Keratinocyte (primary cell): ENCODE data around the gene CDHR3. TPM values are rescaled to one million over a fixed set of nuclear protein-coding genes. Genes with fewer than 3 reads are reported as not detected.

ENCODE experiments used
- DNase-seq: peaks from one replicate; pipeline ENCODE4 v3.0.0-alpha.2; 2011; ENCODE audit warnings: low read depth, missing footprints, low spot score
- FAIRE-seq: peaks from 2 replicates; lab custom pipeline; 2011; peaks lifted over from hg19 to GRCh38; lab: Jason Lieb, UNC
- H2AFZ ChIP-seq: 2 replicates; pipeline ENCODE4 v1.6.0; 2012; ENCODE audit warnings: low read length, control low read depth, inconsistent platforms; ENCODE audit not compliant: control insufficient read depth
- H3K27ac ChIP-seq: 2 replicates; pipeline ENCODE4 v1.5.1; 2011; ENCODE audit warnings: low read length; ENCODE audit not compliant: control insufficient read depth, insufficient read depth
- H3K27me3 ChIP-seq: 3 replicates; pipeline ENCODE4 v1.6.0; 2011; ENCODE audit warnings: low read length; ENCODE audit not compliant: control insufficient read depth, insufficient read depth; ENCODE audit errors: extremely low read depth
- H3K36me3 ChIP-seq, 2 experiments: 2 replicates in 1 of 2; 3 replicates in 1 of 2; pipeline ENCODE4 v1.5.1; 2011; ENCODE audit warnings: low read length in 2 of 2, mild to moderate bottlenecking in 1 of 2; ENCODE audit not compliant: control insufficient read depth in 2 of 2, insufficient read depth in 2 of 2; ENCODE audit errors: extremely low read depth in 1 of 2
- H3K4me1 ChIP-seq: 3 replicates; pipeline ENCODE4 v1.5.1; 2011; ENCODE audit warnings: low read length; ENCODE audit not compliant: control insufficient read depth, insufficient read depth; ENCODE audit errors: extremely low read depth
- H3K4me2 ChIP-seq: 3 replicates; pipeline ENCODE4 v1.6.0; 2011; ENCODE audit warnings: low read depth, low read length; ENCODE audit not compliant: control insufficient read depth, insufficient read depth; ENCODE audit errors: extremely low read depth
- H3K4me3 ChIP-seq, 3 experiments: fragments of 200-600 bp in 1 of 3; sonication (generic) in 1 of 3; 2 replicates in 2 of 3; 3 replicates in 1 of 3; pipeline ENCODE4 v1.5.1; 2011 to 2016; ENCODE audit warnings: low read length in 3 of 3, mild to moderate bottlenecking in 3 of 3, control low read depth in 2 of 3, inconsistent platforms in 1 of 3, low read depth in 1 of 3, mixed read lengths in 1 of 3, mixed run types in 1 of 3, moderate library complexity in 1 of 3; ENCODE audit not compliant: control insufficient read depth in 2 of 3, insufficient read depth in 2 of 3; ENCODE audit errors: extremely low read depth in 1 of 3
- H3K79me2 ChIP-seq: 2 replicates; pipeline ENCODE4 v1.6.0; 2012; ENCODE audit warnings: low read length; ENCODE audit not compliant: control insufficient read depth, insufficient read depth
- H3K9ac ChIP-seq: 3 replicates; pipeline ENCODE4 v1.6.0; 2011; ENCODE audit warnings: low read length; ENCODE audit not compliant: control insufficient read depth, insufficient read depth; ENCODE audit errors: extremely low read depth
- H3K9me1 ChIP-seq: 3 replicates; pipeline ENCODE4 v1.6.0; 2011; ENCODE audit warnings: low read length; ENCODE audit not compliant: control insufficient read depth, insufficient read depth; ENCODE audit errors: extremely low read depth
- H3K9me3 ChIP-seq: 2 replicates; pipeline ENCODE4 v1.5.1; 2012; ENCODE audit warnings: low read depth, low read length; ENCODE audit not compliant: control insufficient read depth
- H4K20me1 ChIP-seq: 3 replicates; pipeline ENCODE4 v1.6.0; 2011; ENCODE audit warnings: low read length; ENCODE audit not compliant: control insufficient read depth, insufficient read depth; ENCODE audit errors: extremely low read depth
- EZH2 ChIP-seq: IDR thresholded peaks from one replicate; pipeline ENCODE4 v1.6.1; 2012; ENCODE audit warnings: inconsistent platforms, mild to moderate bottlenecking, low read length, moderate library complexity
- dilution Hi-C: fragments of 300-500 bp; cut with MboI; formaldehyde crosslinking; loops from one replicate; pipeline ENCODE4 v1.7.0; 2020; ENCODE audit warnings: low sequenced_read_pairs; ENCODE audit not compliant: extremely low pct_ligation_motif_present
- polyA plus RNA-seq, 5 experiments: library from polyadenylated mRNA; depleted of rRNA in 3 of 5; stranded (reverse) in 3 of 5; stranded (forward) in 1 of 5; unstranded in 1 of 5; fragments of >200 nt; gene quantifications; 1 replicate in 1 of 5; 2 replicates in 3 of 5; 3 replicates in 1 of 5; pipeline versions ENCODE4 v1.2.1 to v1.2.3, GENCODE V29; 2011 to 2012; ENCODE audit warnings: missing spikeins in 2 of 5, low read depth in 1 of 5, low replicate concordance in 1 of 5
- TF ChIP-seq, protein P1 (sequence below), 3 experiments: IDR thresholded peaks in 1 of 3; conservative IDR thresholded peaks in 1 of 3; optimal IDR thresholded peaks in 1 of 3; 2 replicates in 2 of 3; 3 replicates in 1 of 3; pipeline versions ENCODE3 to v1.5.1; 2011; ENCODE audit warnings: low read length in 3 of 3, mild to moderate bottlenecking in 3 of 3, moderate library complexity in 2 of 3, control low read depth in 1 of 3, inconsistent platforms in 1 of 3; ENCODE audit not compliant: insufficient read depth in 2 of 3; ENCODE audit errors: extremely low read depth in 1 of 3

The CDHR3 gene
- polyA plus RNA-seq, 1 donor (not counting 4 experiments of a cell fraction or from before 2014, with no cell fraction given), result 1.2 TPM

DNA sequence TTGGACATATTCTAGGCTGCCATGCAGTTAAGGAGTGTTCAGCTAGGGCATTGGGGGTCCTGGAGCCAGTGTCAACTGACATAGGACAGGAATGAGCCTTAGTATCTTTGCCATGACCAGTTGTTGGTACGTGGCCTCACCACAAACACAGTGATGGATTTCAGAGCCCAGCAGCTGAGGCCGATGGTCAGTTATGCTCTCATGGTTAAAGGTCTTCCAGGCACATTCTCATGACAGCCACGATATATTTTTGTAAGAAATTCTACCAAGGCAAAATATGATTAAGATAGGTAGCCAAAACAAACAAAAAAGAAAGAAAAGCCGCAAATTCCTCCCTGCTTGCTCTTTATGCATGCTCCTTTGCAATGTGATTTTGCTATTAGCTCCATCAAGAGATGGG lies 47.8 kb downstream of the CDHR3 start:
- TF ChIP-seq, protein P1, sequence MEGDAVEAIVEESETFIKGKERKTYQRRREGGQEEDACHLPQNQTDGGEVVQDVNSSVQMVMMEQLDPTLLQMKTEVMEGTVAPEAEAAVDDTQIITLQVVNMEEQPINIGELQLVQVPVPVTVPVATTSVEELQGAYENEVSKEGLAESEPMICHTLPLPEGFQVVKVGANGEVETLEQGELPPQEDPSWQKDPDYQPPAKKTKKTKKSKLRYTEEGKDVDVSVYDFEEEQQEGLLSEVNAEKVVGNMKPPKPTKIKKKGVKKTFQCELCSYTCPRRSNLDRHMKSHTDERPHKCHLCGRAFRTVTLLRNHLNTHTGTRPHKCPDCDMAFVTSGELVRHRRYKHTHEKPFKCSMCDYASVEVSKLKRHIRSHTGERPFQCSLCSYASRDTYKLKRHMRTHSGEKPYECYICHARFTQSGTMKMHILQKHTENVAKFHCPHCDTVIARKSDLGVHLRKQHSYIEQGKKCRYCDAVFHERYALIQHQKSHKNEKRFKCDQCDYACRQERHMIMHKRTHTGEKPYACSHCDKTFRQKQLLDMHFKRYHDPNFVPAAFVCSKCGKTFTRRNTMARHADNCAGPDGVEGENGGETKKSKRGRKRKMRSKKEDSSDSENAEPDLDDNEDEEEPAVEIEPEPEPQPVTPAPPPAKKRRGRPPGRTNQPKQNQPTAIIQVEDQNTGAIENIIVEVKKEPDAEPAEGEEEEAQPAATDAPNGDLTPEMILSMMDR (optimal IDR thresholded peaks at IDR 0.05 in 1 of 3, IDR thresholded peaks at IDR 0.05 in 1 of 3, conservative IDR thresholded peaks at IDR 0.05 in 1 of 3; ENCODE audit: extremely low read depth in 1 of 3, insufficient read depth in 2 of 3, low read length in 3 of 3), result no peak
- no peak for TF ChIP-seq EZH2
- Histone ChIP-seq H4K20me1 (no peaks in the 10 kb centered on the region), H2AFZ (no peak overlapping the region), H3K9ac (no peak overlapping the region), H3K27ac (no peak overlapping the region), H3K4me2 (no peak overlapping the region), H3K9me3 (no peaks in the 10 kb centered on the region), H3K27me3 (peaks cover 4% of the 10 kb centered on the region), H3K4me3 (no peak overlapping the region), H3K79me2 (no peaks in the 10 kb centered on the region), H3K4me1 (peaks cover 7% of the 10 kb centered on the region), H3K36me3 (no peaks in the 10 kb centered on the region), H3K9me1 (no peaks in the 10 kb centered on the region)
- dilution Hi-C loops, result no loop called here
- FAIRE-seq (no peak), DNase-seq (no peak)

DNA sequence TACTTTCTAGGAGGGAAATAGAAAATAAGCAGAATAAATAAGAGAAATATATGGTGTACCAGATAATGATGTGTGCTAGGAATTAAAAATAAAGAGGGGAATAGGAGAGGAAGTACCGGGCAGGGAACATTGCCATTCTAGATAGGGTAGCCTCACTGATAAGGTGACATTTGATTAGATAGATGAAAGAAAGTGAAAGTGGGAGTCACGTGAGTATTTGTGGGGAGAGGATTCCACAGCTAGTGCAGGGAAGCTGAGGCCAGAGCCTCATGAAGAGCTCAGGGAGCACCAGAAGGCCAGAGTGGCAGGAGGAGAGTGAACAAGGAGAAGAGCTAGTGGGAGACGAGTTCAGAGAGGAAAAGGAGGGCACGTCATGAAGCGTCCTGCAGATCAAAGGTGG lies 49.1 kb downstream of the CDHR3 start:
- no peaks in the 10 kb centered on the region for H3K9me1 ChIP-seq
- no peaks in the 10 kb centered on the region for H4K20me1 ChIP-seq
- H3K4me1 ChIP-seq, result peaks cover 7% of the 10 kb centered on the region
- no peaks in the 10 kb centered on the region for H3K9me3 ChIP-seq
- TF ChIP-seq, protein P1 (optimal IDR thresholded peaks at IDR 0.05 in 1 of 3, IDR thresholded peaks at IDR 0.05 in 1 of 3, conservative IDR thresholded peaks at IDR 0.05 in 1 of 3; ENCODE audit: extremely low read depth in 1 of 3, insufficient read depth in 2 of 3, low read length in 3 of 3), result no peak
- TF ChIP-seq EZH2, result no peak
- peaks cover 4% of the 10 kb centered on the region for H3K27me3 ChIP-seq
- no peak overlapping the region for H3K9ac ChIP-seq
- no peak for FAIRE-seq
- no peak overlapping the region for H3K27ac ChIP-seq
- no peaks in the 10 kb centered on the region for H3K79me2 ChIP-seq
- no peak for DNase-seq
- H3K4me2 ChIP-seq, result no peak overlapping the region
- no peak overlapping the region for H3K4me3 ChIP-seq
- no peaks in the 10 kb centered on the region for H3K36me3 ChIP-seq
- H2AFZ ChIP-seq, result no peak overlapping the region
- dilution Hi-C loops, result no loop called here
